C4-2B (cell line): ENCODE results near the gene IGF2R.

Experiments
- CTCF ChIP-seq: fragments of 450-650 bp; conservative IDR thresholded peaks from 2 replicates; pipeline ENCODE4 v1.5.1; 2017; ENCODE audit warnings: mild to moderate bottlenecking
- ZFX ChIP-seq: fragments of 450-650 bp; IDR thresholded peaks from 2 replicates; pipeline ENCODE4 v1.6.1; 2017

DNA sequence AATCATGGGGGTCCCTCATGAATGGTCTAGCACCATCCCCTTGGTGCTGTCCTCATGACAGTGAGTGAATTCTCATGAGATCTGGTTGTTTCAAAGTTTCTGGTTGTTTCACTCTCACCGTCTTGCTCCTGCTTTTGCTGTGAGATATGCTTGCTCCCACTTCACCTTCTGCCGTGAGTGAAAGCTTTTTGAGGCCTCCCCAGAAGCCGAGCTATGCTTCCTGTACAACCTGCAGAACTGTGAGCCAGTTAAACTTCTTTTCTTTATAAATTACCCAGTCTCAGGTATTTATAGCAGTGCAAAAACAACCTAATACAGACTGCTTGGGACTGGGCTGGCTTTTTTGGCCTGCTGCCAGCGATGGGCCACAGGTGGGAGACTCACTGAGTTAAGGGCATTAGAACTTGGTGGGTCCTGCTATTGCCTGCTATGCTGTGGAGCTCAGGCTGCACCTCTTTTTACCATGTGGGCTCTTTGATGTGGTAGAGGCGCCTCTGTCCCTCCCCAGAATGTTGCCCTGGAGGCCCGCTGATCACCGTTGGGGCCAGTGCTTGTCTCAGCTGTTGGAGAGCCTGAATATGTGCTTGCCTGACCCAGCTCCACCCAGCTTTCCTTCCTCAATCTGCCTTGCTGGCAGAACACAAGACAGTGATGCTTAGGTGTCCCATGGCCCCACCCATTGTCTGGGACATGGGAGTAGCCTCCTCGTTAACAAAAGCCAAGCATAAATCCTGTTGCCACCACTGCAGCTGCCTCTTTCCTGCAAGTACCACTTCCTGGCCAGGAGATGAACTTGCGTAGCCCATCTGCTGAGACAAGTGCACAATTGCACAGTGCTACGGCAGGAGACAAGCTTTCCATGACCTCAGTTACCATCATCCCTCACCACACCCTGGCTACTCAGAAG lies 47.1 kb downstream of the IGF2R start:
- TF ChIP-seq CTCF = no peak
- TF ChIP-seq ZFX = no peak
